Measurements from ENCODE around the gene EGR1. TPM values are rescaled to one million over a fixed set of nuclear protein-coding genes. Genes with fewer than 3 reads are reported as not detected.

Gene EGR1
- polyA plus RNA-seq, 2 of the 4 experiments (the other 2 are of a cell fraction), result 0.59 to 49.3 TPM

- Histone ChIP-seq H3K27ac (peak overlapping the region in 1 of 2 experiments; percentile 47; a peak in 1 of 6 replicates), H3K4me1 (peaks cover 8% of the 10 kb centered on the region; the same call in 2 of the 3 replicates), H3K4me3 (no peak overlapping the region), H3K9me3 (no peaks in the 10 kb centered on the region), H3K4me2 (no peak overlapping the region; the same call in 2 of the 3 replicates)
- TF ChIP-seq, protein P1, sequence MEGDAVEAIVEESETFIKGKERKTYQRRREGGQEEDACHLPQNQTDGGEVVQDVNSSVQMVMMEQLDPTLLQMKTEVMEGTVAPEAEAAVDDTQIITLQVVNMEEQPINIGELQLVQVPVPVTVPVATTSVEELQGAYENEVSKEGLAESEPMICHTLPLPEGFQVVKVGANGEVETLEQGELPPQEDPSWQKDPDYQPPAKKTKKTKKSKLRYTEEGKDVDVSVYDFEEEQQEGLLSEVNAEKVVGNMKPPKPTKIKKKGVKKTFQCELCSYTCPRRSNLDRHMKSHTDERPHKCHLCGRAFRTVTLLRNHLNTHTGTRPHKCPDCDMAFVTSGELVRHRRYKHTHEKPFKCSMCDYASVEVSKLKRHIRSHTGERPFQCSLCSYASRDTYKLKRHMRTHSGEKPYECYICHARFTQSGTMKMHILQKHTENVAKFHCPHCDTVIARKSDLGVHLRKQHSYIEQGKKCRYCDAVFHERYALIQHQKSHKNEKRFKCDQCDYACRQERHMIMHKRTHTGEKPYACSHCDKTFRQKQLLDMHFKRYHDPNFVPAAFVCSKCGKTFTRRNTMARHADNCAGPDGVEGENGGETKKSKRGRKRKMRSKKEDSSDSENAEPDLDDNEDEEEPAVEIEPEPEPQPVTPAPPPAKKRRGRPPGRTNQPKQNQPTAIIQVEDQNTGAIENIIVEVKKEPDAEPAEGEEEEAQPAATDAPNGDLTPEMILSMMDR (IDR thresholded peaks at IDR 0.05), result no peak
- TF ChIP-seq ZSCAN20 (CRISPR knock-in tag; IDR thresholded peaks at IDR 0.05) (no peak), HOXB13 (CRISPR knock-in tag; IDR thresholded peaks at IDR 0.05; ENCODE audit: low read depth) (no peak)
- TF ChIP-seq, protein P2, sequence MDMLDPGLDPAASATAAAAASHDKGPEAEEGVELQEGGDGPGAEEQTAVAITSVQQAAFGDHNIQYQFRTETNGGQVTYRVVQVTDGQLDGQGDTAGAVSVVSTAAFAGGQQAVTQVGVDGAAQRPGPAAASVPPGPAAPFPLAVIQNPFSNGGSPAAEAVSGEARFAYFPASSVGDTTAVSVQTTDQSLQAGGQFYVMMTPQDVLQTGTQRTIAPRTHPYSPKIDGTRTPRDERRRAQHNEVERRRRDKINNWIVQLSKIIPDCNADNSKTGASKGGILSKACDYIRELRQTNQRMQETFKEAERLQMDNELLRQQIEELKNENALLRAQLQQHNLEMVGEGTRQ (IDR thresholded peaks at IDR 0.05), result no peak
- DNase-seq (ENCODE audit: low read depth in 1 of 2, low spot score in 1 of 2) (no peak), ATAC-seq (peak in 1 of 2 experiments; percentile 2; a peak in 1 of 6 replicates), FAIRE-seq (no peak)
- CTCF ChIA-PET, result interaction anchor here (1.0 to 5.1 kb wide), 2 partner anchors 10 to 64 kb away, joined by 5 to 43 read pairs; no protein-coding TSS in a partner anchor
- 96% methylated on average over 17 of the region's 17 CpGs for WGBS (ENCODE audit: missing lambda C conversion rate)
- POLR2A ChIA-PET, result no interaction called here
Measured at GRCh38 chr5:138440159-138441073, 24.9 kb upstream of the EGR1 start.

DNA sequence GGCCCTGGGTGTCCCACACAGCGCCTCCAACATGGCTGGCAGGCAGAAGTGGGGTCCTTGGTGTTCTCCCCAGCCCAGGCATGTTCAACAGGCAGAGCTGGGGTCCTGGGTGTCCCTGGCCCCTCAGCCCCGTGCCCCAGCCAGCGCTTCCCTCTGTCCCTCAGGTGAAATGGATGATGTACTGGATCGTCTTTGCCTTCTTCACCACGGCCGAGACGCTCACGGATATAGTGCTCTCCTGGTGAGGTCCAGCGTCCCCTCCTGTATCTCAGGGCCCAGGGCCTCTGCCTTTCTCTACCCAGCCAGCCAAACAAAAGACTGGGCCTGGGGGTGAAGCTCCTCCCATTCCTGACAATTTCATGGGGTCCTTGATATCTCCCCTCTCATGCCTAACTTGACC, 24.1 kb upstream of the EGR1 start:
- POLR2A ChIA-PET, result no interaction called here
- no peak overlapping the region for H3K27ac ChIP-seq
- CTCF ChIA-PET, result interaction anchor here (0.7 to 5.1 kb wide), 4 partner anchors 9 to 260 kb away, joined by 3 to 43 read pairs (median 4); no protein-coding TSS in a partner anchor

GRCh38 chr5:138444078-138444773, 21.1 kb upstream of the EGR1 start:
- ATAC-seq (no peak), FAIRE-seq (no peak), DNase-seq (ENCODE audit: low read depth in 1 of 2, low spot score in 1 of 2) (no peak)
- CTCF ChIA-PET, result interaction anchor here (0.9 to 10.5 kb wide), 4 partner anchors 9 to 56 kb away, joined by 4 to 203 read pairs (median 4); partner anchors contain the start of gene EGR1
- Histone ChIP-seq H3K4me3 (no peak overlapping the region), H3K9me3 (no peaks in the 10 kb centered on the region), H3K27ac (no peak overlapping the region), H3K4me1 (peaks cover 5% of the 10 kb centered on the region; the same call in 2 of the 3 replicates), H3K4me2 (no peak overlapping the region)
- POLR2A ChIA-PET, result no interaction called here
- WGBS (ENCODE audit: missing lambda C conversion rate), result 86% methylated on average over 13 of the region's 13 CpGs
- TF ChIP-seq, protein P3, sequence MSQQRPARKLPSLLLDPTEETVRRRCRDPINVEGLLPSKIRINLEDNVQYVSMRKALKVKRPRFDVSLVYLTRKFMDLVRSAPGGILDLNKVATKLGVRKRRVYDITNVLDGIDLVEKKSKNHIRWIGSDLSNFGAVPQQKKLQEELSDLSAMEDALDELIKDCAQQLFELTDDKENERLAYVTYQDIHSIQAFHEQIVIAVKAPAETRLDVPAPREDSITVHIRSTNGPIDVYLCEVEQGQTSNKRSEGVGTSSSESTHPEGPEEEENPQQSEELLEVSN (IDR thresholded peaks at IDR 0.05; ENCODE audit: borderline replicate concordance, low read depth), result no peak
- TF ChIP-seq EP300 (IDR thresholded peaks at IDR 0.05), result no peak
- TF ChIP-seq RAD21 (conservative IDR thresholded peaks at IDR 0.05 in 1 of 2, IDR thresholded peaks at IDR 0.05 in 1 of 2), result no peak
- no peak for TF ChIP-seq BHLHE40 (IDR thresholded peaks at IDR 0.05; ENCODE audit: low read depth, low read length)
- TF ChIP-seq EHF (CRISPR knock-in tag; IDR thresholded peaks at IDR 0.05), result no peak
- TF ChIP-seq GATA3 (IDR thresholded peaks at IDR 0.05; ENCODE audit: borderline replicate concordance), result no peak
- TF ChIP-seq, protein P4, sequence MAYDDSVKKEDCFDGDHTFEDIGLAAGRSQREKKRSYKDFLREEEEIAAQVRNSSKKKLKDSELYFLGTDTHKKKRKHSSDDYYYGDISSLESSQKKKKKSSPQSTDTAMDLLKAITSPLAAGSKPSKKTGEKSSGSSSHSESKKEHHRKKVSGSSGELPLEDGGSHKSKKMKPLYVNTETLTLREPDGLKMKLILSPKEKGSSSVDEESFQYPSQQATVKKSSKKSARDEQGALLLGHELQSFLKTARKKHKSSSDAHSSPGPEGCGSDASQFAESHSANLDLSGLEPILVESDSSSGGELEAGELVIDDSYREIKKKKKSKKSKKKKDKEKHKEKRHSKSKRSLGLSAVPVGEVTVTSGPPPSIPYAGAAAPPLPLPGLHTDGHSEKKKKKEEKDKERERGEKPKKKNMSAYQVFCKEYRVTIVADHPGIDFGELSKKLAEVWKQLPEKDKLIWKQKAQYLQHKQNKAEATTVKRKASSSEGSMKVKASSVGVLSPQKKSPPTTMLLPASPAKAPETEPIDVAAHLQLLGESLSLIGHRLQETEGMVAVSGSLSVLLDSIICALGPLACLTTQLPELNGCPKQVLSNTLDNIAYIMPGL (CRISPR knock-in tag; IDR thresholded peaks at IDR 0.05; ENCODE audit: borderline replicate concordance), result no peak
- no peak for TF ChIP-seq MAX (IDR thresholded peaks at IDR 0.05)
- TF ChIP-seq HDAC2 (IDR thresholded peaks at IDR 0.05), result no peak
- TF ChIP-seq, protein P2 (IDR thresholded peaks at IDR 0.05), result no peak

More for the DNA sequence above, 24.1 kb upstream of the EGR1 start:
- DNase-seq (ENCODE audit: low read depth in 1 of 2, low spot score in 1 of 2), result no peak
- Histone ChIP-seq H3K4me1 (peaks cover 8% of the 10 kb centered on the region; the same call in 2 of the 3 replicates), H3K9me3 (no peaks in the 10 kb centered on the region), H3K4me3 (no peak overlapping the region), H3K4me2 (no peak overlapping the region)
- ATAC-seq, result no peak
- TF ChIP-seq RFX5 (IDR thresholded peaks at IDR 0.05) (no peak), SREBF2 (IDR thresholded peaks at IDR 0.05) (no peak), CHD4 (IDR thresholded peaks at IDR 0.05; ENCODE audit: borderline replicate concordance) (no peak), HOXB13 (CRISPR knock-in tag; IDR thresholded peaks at IDR 0.05; ENCODE audit: low read depth) (no peak), CBX8 (IDR thresholded peaks at IDR 0.05) (no peak), SMC3 (IDR thresholded peaks at IDR 0.05) (no peak), NR3C1 (IDR thresholded peaks at IDR 0.05) (no peak), EP300 (IDR thresholded peaks at IDR 0.05) (no peak)
- TF ChIP-seq, protein P4 (CRISPR knock-in tag; IDR thresholded peaks at IDR 0.05; ENCODE audit: borderline replicate concordance), result no peak
- TF ChIP-seq, protein P5, sequence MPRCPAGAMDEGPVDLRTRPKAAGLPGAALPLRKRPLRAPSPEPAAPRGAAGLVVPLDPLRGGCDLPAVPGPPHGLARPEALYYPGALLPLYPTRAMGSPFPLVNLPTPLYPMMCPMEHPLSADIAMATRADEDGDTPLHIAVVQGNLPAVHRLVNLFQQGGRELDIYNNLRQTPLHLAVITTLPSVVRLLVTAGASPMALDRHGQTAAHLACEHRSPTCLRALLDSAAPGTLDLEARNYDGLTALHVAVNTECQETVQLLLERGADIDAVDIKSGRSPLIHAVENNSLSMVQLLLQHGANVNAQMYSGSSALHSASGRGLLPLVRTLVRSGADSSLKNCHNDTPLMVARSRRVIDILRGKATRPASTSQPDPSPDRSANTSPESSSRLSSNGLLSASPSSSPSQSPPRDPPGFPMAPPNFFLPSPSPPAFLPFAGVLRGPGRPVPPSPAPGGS (IDR thresholded peaks at IDR 0.05), result no peak
- no peak for FAIRE-seq
- 92% methylated on average over 8 of the region's 9 CpGs for WGBS (ENCODE audit: missing lambda C conversion rate)
